Measurements from ENCODE around the gene CACNA1D.

DNA sequence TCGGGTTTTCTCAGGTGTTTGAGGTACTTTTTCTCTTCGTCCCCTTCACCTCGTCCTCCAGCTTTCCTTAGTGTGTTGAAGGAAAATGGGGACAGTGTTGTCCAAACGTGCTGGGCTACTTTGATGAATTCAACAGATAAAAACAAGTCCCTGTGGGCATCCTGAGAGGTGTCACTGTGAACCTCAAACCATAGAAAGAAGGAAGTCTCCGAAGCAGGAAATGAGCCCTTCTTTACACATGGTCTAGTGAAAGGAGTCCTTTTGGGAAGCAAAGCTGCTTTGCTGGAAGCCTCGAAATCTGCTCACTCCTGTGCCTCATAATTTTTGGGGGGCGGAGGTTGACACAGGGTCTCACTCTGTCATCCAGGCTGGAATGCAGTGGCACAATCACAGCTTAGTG, 362.6 kb downstream of the CACNA1D start:
- TF ChIP-seq ARNT (IDR thresholded peaks at IDR 0.05) (no peak), SP1 (IDR thresholded peaks at IDR 0.05) (no peak), HDGF (IDR thresholded peaks at IDR 0.05; ENCODE audit: borderline replicate concordance) (no peak), FOXA1 (IDR thresholded peaks at IDR 0.05) (no peak), BHLHE40 (IDR thresholded peaks at IDR 0.05; ENCODE audit: borderline replicate concordance) (no peak), FOXM1 (IDR thresholded peaks at IDR 0.05; ENCODE audit: borderline replicate concordance) (no peak), PKNOX1 (IDR thresholded peaks at IDR 0.05) (no peak), LEF1 (IDR thresholded peaks at IDR 0.05; ENCODE audit: borderline replicate concordance) (no peak), SUZ12 (IDR thresholded peaks at IDR 0.05) (no peak)

Measured in HEK293T (cell line).